GM19239 (cell line): Measurements from ENCODE around the gene CD74.

Experiments
- DNase-seq: peaks from one replicate; pipeline ENCODE4 v3.0.0; 2011; ENCODE audit warnings: low spot score; ENCODE audit not compliant: insufficient read length
- FAIRE-seq: peaks from 2 replicates; lab custom pipeline; 2011; peaks lifted over from hg19 to GRCh38; lab: Jason Lieb, UNC

CD74 gene

DNA sequence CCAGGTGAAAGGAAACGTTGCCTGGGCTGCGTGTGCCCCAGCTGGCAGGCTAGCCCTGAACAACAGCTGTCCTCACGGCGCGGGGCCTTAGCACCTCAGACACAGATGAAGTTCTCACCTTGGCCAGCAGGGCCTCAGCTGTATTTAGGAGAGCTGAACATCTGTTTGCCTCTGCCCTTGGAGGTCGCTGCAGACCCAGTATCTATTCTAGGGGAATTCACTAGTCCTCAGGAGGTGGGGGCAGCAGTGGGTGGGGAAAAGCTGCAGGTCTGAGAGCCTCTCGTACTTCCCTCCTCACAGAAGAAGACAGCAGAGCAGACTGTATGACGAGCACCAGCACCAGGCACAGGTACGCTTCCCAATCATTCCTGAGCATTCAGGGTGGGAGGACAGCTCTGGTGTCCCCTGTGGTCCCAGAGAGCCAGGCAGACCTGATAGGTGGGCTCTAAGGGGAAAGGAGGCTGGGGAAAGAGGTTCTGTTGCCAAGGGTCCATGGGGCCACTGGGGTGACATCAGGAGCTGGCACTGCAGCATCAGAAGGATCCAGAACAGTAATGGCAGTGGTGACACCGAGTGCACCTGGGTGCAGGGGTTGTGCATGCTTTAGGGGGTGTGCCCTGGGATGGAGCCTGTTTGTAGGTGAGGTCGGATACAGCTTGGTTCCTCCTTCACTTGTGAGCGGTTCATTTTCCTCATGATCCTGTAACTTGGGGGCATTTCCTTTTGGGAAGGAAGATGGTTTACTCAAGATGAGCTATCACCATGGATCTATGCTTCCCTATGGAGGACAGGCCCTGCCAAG is 13.8 kb downstream of the CD74 start:
- FAIRE-seq (peak; percentile 44), DNase-seq (peak; percentile 68)

GRCh38 chr5:150397782-150398721 is 14.7 kb downstream of the CD74 start:
- DNase-seq = no peak
- peak; percentile 31 for FAIRE-seq

DNA sequence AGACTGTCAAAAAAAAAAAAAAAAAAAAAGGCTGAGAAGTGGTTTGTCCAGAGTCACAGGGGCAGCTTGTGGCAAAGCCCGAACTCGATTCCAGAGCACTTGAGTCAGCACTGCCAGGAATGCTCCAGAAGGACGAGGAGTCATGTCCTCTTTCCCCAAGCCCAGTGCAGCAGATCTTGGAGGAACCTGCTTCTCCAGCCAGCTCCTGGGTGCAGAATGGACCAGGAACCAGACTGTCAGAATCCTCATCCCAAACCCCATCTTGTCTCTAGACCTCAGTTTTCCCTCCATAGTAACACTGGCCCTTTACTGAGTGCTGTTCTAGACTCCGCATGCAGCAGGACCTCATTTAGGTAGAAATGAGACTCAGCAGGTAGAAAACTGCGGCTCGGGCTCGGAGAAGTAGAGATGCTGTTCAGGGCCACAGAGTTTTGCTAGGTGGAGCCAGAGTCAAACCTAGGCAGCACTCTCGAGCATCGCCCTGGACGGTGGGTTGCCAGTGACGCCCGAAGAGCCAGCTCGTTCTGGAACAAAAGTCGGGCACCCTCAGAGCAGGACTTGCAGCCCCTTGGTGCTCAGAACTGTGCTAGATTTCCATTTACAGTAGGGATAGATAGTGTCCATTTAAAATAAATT is 15.4 kb downstream of the CD74 start:
- FAIRE-seq = no peak
- DNase-seq = no peak

- FAIRE-seq = no peak
These were observed 16.4 kb downstream of the CD74 start for GRCh38 chr5:150396267-150396666.

GRCh38 chr5:150395688-150395975 is 17.1 kb downstream of the CD74 start:
- DNase-seq (no peak), FAIRE-seq (no peak)

More at GRCh38 chr5:150396267-150396666, 16.4 kb downstream of the CD74 start:
- no peak for DNase-seq

DNA sequence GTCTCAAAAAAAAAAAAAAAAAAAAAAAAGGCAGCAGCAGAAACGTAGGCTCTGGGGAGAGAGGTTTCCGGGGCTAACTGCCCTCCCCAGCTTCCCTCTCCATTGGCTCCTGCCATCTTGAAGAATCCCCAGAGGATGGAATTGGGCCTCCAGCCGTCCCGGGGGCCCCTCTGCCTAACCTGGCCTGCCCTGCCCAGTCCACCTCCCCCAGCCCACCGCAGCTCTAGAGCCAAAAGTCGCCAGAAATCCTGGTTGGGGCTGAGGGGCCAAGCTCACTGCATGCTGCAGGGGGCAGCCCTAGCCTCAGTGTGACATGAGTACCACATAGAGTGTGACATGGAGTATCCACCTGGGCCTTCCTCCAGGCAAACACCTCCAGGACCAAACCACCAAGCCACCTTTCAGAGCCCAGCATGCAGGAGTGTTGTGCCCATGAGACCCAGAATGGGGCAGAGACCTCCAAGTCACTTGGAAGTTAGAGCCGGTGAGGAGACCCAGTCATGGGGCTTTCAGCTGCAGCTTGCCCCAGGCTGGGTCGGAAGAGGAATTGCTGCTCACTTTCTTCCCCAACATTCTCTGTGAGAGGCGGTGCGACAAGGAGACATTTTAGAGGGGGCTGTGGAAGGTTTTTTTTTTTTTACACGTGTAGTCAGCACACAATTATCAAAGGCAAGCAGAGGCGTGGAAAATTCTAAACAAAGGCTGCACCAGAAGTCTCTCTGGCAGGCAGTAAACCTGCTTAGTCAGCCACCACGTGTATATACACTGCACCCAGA is 17.6 kb downstream of the CD74 start:
- no peak for FAIRE-seq
- no peak for DNase-seq

- peak; percentile 8 for FAIRE-seq
These were observed 18.6 kb downstream of the CD74 start for GRCh38 chr5:150394131-150394530.

DNA sequence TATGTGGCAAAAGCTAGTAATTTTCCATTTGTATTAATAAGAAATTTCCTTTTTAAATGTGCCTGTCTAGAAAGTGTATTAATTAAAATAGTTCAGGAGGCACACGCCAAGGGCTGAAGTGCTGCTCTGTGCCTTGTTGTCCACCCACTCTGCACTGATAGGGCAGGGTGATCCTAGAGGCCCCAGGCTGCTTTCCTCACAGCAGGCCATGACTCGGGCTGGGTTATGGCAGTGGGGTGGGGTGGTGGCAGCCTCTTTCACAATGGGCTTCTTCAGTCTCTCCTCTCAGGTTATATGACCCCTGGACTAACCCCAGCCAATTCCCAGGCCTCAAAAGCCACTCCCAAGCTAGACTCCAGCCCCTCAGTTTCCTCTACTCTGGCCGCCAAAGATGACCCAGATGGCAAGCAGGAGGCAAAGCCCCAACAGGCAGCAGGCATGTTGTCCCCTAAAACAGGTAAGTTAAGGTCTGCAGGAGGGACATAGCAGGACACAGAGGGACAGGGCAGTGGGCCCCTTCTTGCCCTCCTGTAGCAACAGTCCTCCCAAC is 19.5 kb downstream of the CD74 start:
- FAIRE-seq (no peak), DNase-seq (no peak)

More at GRCh38 chr5:150394131-150394530, 18.6 kb downstream of the CD74 start:
- no peak for DNase-seq

DNA sequence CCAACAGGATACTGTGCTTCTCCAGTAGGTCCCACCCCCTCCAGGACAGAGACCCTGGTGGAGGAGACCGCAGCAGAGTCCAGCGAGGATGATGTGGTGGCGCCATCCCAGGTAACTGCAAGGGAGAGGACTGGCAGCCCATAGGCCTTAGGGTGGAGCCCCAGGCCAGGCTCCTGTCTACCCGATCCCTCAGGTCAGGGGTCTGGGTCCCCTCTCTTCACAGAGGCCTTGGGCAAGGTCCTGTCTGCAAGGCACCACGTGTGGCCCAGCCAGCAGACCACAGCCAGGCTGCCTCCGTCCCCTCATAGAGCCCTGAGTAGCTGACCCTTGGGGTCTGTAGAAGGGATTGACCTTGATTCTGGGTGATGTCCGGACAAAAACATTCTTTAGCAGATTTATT is 20.0 kb downstream of the CD74 start:
- no peak for FAIRE-seq

DNA sequence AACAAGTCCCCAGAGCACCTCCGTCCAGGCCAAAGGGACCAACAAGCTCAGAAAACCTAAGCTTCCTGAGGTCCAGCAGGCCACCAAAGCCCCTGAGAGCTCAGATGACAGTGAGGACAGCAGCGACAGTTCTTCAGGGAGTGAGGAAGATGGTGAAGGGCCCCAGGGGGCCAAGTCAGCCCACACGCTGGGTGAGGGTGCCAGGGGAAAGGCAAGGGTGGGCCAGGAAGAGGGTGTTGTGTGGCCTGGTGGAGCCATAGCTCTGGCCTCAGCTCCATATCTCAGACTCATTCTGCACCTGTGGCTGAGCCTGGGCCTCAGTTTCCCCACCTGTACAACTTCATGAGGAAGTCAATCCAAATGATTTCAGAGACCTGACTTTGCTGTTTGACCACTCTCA is 20.7 kb downstream of the CD74 start:
- FAIRE-seq (no peak), DNase-seq (no peak)

More for the DNA sequence above, 20.0 kb downstream of the CD74 start:
- no peak for DNase-seq

DNA sequence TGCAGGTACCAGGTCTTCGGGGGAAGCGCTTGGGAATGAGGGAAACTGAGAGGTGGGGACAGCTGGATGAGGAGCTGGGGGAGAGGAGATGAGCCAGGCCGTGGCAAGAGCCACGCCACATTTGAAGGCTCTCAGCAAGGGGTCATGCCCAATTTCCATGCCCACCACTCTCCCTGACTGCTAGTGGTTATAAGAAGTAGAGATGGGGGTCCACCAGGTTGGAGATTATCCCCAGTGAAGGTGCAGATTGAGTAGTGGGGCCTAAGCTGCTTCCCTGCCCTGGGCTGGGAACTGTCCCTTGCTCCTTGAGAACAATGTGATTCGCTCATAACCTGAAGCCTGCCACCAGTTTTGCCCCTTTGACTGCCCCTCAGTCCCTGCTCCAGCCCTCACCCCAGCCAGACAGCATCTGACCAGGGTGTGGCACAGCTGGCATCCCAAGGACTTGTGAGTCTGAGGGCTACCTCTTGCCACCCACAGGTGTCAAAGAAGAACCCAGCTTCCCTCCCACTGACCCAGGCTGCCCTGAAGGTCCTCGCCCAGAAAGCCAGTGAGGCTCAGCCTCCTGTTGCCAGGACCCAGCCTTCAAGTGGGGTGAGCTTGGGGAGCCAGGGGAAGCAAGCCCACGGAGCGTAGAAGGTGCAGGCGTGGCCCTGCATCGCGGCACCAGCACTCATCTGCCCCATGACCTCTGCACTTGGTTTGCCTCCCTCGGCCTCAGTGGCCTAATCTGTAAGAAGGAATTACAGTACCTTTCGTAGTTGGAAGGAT is 21.5 kb downstream of the CD74 start:
- DNase-seq (no peak), FAIRE-seq (no peak)

- no peak for DNase-seq
- no peak for FAIRE-seq
These were observed 23.0 kb downstream of the CD74 start for GRCh38 chr5:150389531-150390266.

DNA sequence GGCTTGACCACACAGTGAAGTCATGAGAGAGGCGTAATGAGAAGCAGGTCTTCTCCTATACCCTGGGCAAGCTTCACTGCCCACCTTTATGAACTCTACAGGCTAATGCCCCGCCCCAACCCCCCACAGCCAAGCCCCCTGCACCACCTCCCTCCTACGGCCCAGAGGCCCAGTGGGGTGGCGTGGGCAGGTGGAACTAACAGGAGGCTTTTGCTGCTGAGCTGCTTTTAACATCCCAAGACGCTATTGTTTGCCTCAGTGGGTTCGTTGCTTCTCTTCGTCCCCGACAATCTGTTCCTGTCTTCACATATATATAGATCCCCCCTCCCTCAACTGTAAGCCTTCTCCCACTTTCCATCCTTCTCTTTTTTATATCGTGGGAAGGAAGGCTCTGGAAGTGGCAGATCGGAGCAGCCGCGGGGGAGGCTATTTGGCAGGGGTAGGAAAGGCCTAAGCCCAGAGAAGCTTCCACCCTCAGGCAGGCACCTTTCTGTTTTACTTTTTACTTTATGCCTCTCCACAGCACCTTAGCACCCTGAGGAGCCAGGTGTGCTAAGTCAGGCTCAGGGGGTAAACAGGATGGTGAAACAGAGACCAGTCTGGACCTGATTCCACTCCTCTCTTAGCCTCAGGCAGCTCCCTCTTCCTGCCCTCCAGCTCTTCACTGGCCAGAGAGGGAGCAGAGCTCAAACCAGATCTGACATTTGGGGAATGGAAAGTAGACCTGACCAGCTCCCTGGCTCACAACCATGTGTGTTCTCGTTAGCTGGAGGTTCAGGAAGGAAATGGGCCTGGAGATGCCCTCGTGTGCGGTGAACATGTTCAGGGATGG is 26.5 kb downstream of the CD74 start:
- FAIRE-seq (no peak), DNase-seq (no peak)

DNA sequence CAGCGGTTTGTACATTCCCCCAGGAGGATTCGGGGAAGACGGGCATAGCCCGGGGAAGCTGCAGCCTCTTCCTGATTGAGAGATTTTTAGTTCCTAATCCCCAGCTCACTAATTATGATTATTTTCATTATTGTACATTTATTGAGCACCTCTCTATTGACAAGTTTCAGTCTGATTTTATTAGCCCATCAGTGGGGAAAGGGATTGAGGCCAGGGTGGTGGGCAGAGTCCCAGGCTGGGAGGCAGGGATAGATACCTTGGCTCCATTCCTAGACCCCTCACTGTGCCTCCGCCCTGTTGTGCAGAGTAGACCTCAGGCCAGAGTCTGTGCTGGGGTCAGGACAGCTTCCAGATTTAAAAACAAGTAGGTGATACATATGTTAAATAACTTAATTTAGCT is 28.0 kb downstream of the CD74 start:
- DNase-seq (no peak), FAIRE-seq (no peak)

DNA sequence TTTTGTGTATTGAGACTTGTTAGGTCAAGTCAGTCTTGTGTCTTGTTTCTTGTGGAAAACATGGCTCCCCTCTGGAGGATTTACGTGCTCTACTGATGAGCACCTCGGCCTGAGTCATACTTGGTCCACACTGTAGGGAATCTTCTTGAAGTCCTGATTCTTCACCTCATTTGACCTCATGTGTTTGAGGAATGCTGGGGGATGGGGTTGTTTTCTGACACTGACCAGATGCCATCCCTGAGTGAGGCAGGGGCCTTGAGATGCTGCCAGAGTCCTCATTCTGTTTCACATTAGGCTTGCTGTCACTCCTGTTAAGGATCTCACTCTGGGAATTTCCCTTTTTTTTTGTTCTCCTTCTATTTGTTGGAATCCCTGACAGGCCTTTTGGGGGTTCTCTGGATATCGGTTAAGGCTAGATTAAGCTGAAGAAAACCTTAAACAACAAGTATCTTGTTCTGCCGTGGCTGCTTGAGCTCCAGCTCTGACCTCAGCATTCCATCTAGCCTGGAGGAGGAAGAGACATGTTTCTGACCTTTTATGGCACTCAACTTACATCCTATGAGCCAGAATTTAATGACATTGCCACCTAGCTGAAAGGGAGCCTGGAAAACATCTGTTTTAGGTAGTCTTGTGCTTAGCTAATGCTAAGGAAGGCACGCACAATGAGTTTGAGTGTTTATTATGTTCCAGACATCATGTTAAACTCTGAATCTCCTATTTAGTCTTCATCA is 34.6 kb downstream of the CD74 start:
- DNase-seq = no peak
- no peak for FAIRE-seq

- FAIRE-seq (no peak), DNase-seq (no peak)
These were observed 35.6 kb downstream of the CD74 start for GRCh38 chr5:150376799-150377771.
